ENCODE data around the gene FILIP1L.

DNA sequence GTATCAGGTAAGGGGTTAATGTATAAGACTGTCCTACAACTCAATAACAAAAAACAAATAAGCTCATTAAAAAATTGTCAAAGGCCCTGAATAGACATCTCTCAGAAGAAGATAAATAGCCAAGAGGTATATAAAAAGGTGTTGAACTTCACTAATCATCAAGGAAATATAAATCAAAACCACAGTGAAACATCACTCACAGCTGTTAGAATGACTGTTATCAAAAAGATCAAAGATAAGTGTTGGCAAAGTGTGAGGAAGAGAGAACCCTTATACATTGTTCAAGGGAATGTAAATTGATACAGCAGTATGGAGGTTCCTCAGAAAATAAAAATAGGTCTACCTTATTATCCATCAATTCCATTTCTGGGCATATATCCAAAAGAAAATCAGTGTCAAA is 95.5 kb downstream of the FILIP1L start:
- TF ChIP-seq POLR2A (IDR thresholded peaks at IDR 0.05): no peak
- TF ChIP-seq, protein P1, sequence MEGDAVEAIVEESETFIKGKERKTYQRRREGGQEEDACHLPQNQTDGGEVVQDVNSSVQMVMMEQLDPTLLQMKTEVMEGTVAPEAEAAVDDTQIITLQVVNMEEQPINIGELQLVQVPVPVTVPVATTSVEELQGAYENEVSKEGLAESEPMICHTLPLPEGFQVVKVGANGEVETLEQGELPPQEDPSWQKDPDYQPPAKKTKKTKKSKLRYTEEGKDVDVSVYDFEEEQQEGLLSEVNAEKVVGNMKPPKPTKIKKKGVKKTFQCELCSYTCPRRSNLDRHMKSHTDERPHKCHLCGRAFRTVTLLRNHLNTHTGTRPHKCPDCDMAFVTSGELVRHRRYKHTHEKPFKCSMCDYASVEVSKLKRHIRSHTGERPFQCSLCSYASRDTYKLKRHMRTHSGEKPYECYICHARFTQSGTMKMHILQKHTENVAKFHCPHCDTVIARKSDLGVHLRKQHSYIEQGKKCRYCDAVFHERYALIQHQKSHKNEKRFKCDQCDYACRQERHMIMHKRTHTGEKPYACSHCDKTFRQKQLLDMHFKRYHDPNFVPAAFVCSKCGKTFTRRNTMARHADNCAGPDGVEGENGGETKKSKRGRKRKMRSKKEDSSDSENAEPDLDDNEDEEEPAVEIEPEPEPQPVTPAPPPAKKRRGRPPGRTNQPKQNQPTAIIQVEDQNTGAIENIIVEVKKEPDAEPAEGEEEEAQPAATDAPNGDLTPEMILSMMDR (IDR thresholded peaks at IDR 0.05): no peak
- no peak for TF ChIP-seq POLR2AphosphoS5 (IDR thresholded peaks at IDR 0.05)
- no peak for TF ChIP-seq EP300 (IDR thresholded peaks at IDR 0.05)

Data from stomach (tissue), 4 donors.